Measurements from ENCODE around the gene LPCAT1. TPM values are rescaled to one million over a fixed set of nuclear protein-coding genes. Genes with fewer than 3 reads are reported as not detected.

Gene LPCAT1
- total RNA-seq, 1 experiment from 2014 or later: 59.8 TPM

DNA sequence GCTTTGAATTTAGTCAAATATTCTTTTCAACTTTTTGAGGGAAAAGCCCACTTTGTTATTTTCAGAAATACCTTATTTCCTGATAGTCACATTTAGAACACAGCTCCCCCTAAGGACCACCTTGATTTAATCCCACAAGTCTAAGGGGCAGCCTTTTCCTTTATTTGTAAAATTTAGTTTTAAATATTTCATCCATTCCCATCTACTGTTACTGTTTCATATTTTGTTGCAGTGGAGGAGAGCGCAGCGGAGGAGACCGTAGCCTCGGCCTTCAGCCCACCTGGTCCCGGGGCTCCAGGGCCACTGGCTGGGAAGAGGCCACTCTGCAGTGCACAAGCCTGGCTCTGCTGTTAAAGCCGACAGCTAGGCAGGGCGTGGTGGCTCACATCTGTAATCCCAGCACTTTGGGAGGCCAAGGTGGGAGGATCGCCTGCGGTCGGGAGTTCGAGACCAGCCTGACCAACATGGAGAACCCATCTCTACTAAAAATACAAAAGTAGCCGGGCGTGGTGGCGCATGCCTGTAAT, 19.6 kb downstream of the LPCAT1 start:
- ChIA-PET CTCF (interaction anchor here (0.5 kb wide), 1 partner anchor 164 kb away, joined by 10 read pairs; no protein-coding TSS in a partner anchor), POLR2A (interaction anchor here (0.6 kb wide), 1 partner anchor 49 kb away, joined by 3 read pairs; no protein-coding TSS in a partner anchor)
- intact Hi-C loops (cut with micrococcal nuclease; ENCODE audit: unreplicated experiment): no loop called here
- no peak overlapping the region for H3K27ac ChIP-seq (ENCODE audit: low read length)
- H3K4me3 ChIP-seq (ENCODE audit: low read depth in 2 of 2, low read length in 2 of 2): no peak overlapping the region
- BruUV-seq (replicated peaks): no TSS peak
- DNase-seq (ENCODE audit: low read depth, low spot score) (no peak), ATAC-seq (no peak)
- TF ChIP-seq REST (IDR thresholded peaks at IDR 0.05; ENCODE audit: insufficient read depth in 1 of 2, low read depth in 2 of 2, low read length in 1 of 2) (no peak), SIN3A (IDR thresholded peaks at IDR 0.05; ENCODE audit: borderline replicate concordance, insufficient read depth, low read depth, low read length) (no peak), TCF7L2 (IDR thresholded peaks at IDR 0.05; ENCODE audit: low read depth, low read length) (no peak), POLR2AphosphoS5 (IDR thresholded peaks at IDR 0.05; ENCODE audit: low read depth, low read length) (no peak)
- TF ChIP-seq, protein P1, sequence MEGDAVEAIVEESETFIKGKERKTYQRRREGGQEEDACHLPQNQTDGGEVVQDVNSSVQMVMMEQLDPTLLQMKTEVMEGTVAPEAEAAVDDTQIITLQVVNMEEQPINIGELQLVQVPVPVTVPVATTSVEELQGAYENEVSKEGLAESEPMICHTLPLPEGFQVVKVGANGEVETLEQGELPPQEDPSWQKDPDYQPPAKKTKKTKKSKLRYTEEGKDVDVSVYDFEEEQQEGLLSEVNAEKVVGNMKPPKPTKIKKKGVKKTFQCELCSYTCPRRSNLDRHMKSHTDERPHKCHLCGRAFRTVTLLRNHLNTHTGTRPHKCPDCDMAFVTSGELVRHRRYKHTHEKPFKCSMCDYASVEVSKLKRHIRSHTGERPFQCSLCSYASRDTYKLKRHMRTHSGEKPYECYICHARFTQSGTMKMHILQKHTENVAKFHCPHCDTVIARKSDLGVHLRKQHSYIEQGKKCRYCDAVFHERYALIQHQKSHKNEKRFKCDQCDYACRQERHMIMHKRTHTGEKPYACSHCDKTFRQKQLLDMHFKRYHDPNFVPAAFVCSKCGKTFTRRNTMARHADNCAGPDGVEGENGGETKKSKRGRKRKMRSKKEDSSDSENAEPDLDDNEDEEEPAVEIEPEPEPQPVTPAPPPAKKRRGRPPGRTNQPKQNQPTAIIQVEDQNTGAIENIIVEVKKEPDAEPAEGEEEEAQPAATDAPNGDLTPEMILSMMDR (IDR thresholded peaks at IDR 0.05): no peak
- no peaks in the 10 kb centered on the region for H3K9me3 ChIP-seq (ENCODE audit: control insufficient read depth, insufficient read depth, low read depth, low read length)
- in situ Hi-C loops (cut with HindIII; ENCODE audit: low pct_unique_long_range_greater_than_20kb, low sequenced_read_pairs): no loop called here
- H3K4me1 ChIP-seq (ENCODE audit: control insufficient read depth, insufficient read depth, low read length): no peaks in the 10 kb centered on the region
- no peaks in the 10 kb centered on the region for H3K27me3 ChIP-seq (ENCODE audit: control insufficient read depth, insufficient read depth, low read length)
- no peaks in the 10 kb centered on the region for H3K36me3 ChIP-seq (ENCODE audit: control insufficient read depth, insufficient read depth, low read length)

DNA sequence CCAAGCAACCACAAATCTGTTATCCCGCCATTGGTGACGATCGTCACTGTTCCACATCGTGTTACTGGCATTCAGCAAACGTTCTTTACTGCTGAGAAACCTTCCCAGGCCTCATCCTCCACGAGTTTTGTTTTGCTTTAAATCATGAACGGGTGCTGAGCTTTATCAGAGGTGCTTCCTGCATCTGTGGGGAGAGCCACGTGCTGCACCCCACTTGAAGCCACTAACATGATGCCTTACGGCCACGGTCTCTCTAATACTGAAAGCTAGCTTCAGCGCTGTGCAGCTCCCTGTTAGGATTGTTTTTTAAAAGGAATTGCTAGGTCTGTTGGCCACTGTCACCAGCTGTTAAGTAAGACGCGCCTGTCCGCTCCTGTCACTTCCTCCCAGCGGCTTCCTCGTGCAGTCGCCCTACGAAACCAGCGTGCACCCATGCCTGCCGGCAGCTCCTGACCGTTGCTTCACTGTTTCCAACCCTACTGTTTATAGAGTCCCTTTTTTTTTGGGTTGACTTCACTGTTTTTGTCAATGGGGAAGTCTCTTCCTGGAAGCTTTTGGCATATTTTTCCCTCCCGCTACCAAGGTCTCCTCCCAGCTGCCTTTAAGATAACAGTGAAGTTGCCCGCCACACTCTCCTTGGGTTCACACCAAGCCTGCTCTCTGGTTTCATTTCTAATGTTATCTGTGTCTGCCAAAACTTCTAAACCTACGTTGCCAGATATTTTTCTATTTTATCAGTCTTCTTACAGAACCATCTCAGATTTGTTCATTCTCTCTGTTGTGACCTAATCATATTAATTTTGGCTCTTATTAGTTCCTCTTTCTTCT, 20.3 kb downstream of the LPCAT1 start:
- ChIA-PET POLR2A (interaction anchor here (0.6 kb wide), 1 partner anchor 49 kb away, joined by 3 read pairs; no protein-coding TSS in a partner anchor), CTCF (interaction anchor here (0.5 kb wide), 1 partner anchor 165 kb away, joined by 10 read pairs; no protein-coding TSS in a partner anchor)
- H3K4me3 ChIP-seq (ENCODE audit: low read depth in 2 of 2, low read length in 2 of 2): no peak overlapping the region
- no peaks in the 10 kb centered on the region for H3K27me3 ChIP-seq (ENCODE audit: control insufficient read depth, insufficient read depth, low read length)
- no peaks in the 10 kb centered on the region for H3K4me1 ChIP-seq (ENCODE audit: control insufficient read depth, insufficient read depth, low read length)
- H3K27ac ChIP-seq (ENCODE audit: low read length): no peak overlapping the region
- in situ Hi-C loops (cut with HindIII; ENCODE audit: low pct_unique_long_range_greater_than_20kb, low sequenced_read_pairs): no loop called here
- no peaks in the 10 kb centered on the region for H3K36me3 ChIP-seq (ENCODE audit: control insufficient read depth, insufficient read depth, low read length)
- H3K9me3 ChIP-seq (ENCODE audit: control insufficient read depth, insufficient read depth, low read depth, low read length): no peaks in the 10 kb centered on the region
- intact Hi-C loops (cut with micrococcal nuclease; ENCODE audit: unreplicated experiment): no loop called here
- BruUV-seq (replicated peaks): no TSS peak
- TF ChIP-seq SIN3A (IDR thresholded peaks at IDR 0.05; ENCODE audit: borderline replicate concordance, insufficient read depth, low read depth, low read length) (no peak), TCF7L2 (IDR thresholded peaks at IDR 0.05; ENCODE audit: low read depth, low read length) (no peak), REST (IDR thresholded peaks at IDR 0.05; ENCODE audit: insufficient read depth in 1 of 2, low read depth in 2 of 2, low read length in 1 of 2) (no peak), POLR2AphosphoS5 (IDR thresholded peaks at IDR 0.05; ENCODE audit: low read depth, low read length) (no peak)
- TF ChIP-seq, protein P1 (IDR thresholded peaks at IDR 0.05): no peak
- no peak for DNase-seq (ENCODE audit: low read depth, low spot score)
- no peak for ATAC-seq

Measured in Panc1 (cell line).